ENCODE results near the gene IKZF2.

IKZF2 gene

DNA sequence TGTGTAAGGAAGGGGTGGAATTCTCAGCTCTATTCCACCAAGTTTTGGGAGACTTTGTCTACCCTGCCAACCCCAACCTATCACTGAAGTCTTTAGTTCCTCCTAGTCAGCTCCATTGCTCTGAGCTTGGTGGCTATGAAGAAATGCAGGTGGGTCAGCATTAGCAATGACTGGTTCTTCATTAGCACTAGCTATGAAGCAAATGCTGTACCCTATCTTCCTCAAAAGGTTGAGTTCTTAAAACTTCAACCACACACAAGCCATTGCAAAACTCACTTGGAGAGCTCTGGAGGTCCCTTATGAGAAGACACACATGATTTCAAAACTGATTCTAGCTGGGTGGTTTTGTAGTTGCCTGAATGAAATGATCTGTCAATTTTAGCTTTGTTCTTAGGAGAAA is 193.8 kb downstream of the IKZF2 start:
- CTCF ChIA-PET: no interaction called here
- POLR2A ChIA-PET: no interaction called here
- TF ChIP-seq FOXM1 (IDR thresholded peaks at IDR 0.05; ENCODE audit: borderline replicate concordance): no peak
- no peak for TF ChIP-seq ARNT (IDR thresholded peaks at IDR 0.05)
- TF ChIP-seq FOXA1 (IDR thresholded peaks at IDR 0.05): no peak
- TF ChIP-seq, protein P1, sequence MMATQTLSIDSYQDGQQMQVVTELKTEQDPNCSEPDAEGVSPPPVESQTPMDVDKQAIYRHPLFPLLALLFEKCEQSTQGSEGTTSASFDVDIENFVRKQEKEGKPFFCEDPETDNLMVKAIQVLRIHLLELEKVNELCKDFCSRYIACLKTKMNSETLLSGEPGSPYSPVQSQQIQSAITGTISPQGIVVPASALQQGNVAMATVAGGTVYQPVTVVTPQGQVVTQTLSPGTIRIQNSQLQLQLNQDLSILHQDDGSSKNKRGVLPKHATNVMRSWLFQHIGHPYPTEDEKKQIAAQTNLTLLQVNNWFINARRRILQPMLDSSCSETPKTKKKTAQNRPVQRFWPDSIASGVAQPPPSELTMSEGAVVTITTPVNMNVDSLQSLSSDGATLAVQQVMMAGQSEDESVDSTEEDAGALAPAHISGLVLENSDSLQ (IDR thresholded peaks at IDR 0.05): no peak
- TF ChIP-seq SUZ12 (IDR thresholded peaks at IDR 0.05): no peak
- no peak for TF ChIP-seq L3MBTL2 (conservative IDR thresholded peaks at IDR 0.05)
- TF ChIP-seq NFRKB (IDR thresholded peaks at IDR 0.05): no peak
- TF ChIP-seq FOXK2 (IDR thresholded peaks at IDR 0.05): no peak
- no peak for TF ChIP-seq BHLHE40 (IDR thresholded peaks at IDR 0.05; ENCODE audit: borderline replicate concordance)
- no peak for TF ChIP-seq CTBP1 (IDR thresholded peaks at IDR 0.05; ENCODE audit: borderline replicate concordance)
- TF ChIP-seq ZNF384 (IDR thresholded peaks at IDR 0.05): no peak
- no peak for TF ChIP-seq SP1 (IDR thresholded peaks at IDR 0.05)
- TF ChIP-seq LEF1 (IDR thresholded peaks at IDR 0.05; ENCODE audit: borderline replicate concordance): no peak
- no peak for TF ChIP-seq ELF4 (IDR thresholded peaks at IDR 0.05)
- no peak for TF ChIP-seq HDGF (IDR thresholded peaks at IDR 0.05; ENCODE audit: borderline replicate concordance)
- TF ChIP-seq TARDBP (IDR thresholded peaks at IDR 0.05): no peak
- DNase-seq (ENCODE audit: extremely low spot score): no peak

DNA sequence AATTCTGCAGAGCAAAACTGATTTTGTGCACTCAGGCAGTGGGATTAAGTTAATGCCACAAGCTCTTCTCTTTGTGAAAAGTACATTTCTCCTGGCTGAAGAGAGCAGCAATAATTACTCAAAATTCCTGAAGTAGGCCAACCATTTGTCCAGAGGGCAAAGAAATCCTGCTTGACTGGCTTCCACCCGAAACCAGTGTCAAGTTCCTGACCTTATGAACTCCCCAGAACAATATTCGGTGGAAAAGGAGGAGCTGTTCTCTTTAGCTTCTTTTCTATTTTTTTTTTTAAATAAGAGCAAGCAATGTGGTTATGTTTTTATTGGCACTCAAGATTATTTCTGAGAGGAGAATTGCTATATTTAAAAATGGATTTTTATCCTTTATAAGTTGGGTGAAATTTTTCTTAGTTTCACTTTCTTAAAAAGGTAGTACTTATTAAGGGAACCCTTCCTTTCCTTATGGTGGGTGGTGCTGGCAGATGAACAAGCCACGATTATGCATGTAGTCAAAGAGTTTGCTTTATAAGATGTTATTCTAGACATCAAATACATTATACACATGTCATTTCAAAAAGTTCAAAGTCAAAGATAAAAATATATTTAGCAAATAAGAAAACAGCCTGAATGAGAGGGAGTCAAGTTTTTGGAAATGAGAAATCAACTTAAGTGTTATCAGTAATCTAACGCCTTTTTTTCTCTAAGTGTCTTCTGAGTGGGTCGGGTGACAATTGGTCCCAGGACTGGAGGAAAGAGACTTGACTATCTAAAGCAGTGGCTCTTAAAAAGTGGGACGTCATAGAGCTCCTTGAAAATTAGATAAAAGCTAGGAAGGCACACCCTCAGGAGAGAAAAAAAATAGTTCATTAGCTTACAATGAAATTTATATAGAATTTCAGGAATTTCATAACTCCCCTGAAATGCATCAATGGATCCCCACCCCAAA is 194.5 kb downstream of the IKZF2 start:
- no peak for DNase-seq (ENCODE audit: extremely low spot score)
- CTCF ChIA-PET: no interaction called here
- POLR2A ChIA-PET: no interaction called here
- no peak for TF ChIP-seq CTBP1 (IDR thresholded peaks at IDR 0.05; ENCODE audit: borderline replicate concordance)
- TF ChIP-seq ZNF384 (IDR thresholded peaks at IDR 0.05): no peak
- TF ChIP-seq, protein P1 (IDR thresholded peaks at IDR 0.05): no peak
- no peak for TF ChIP-seq L3MBTL2 (conservative IDR thresholded peaks at IDR 0.05)
- TF ChIP-seq TARDBP (IDR thresholded peaks at IDR 0.05): no peak
- no peak for TF ChIP-seq SP1 (IDR thresholded peaks at IDR 0.05)
- TF ChIP-seq FOXA1 (IDR thresholded peaks at IDR 0.05): no peak
- TF ChIP-seq ARNT (IDR thresholded peaks at IDR 0.05): no peak
- TF ChIP-seq LEF1 (IDR thresholded peaks at IDR 0.05; ENCODE audit: borderline replicate concordance): no peak
- no peak for TF ChIP-seq HDGF (IDR thresholded peaks at IDR 0.05; ENCODE audit: borderline replicate concordance)
- no peak for TF ChIP-seq BHLHE40 (IDR thresholded peaks at IDR 0.05; ENCODE audit: borderline replicate concordance)
- TF ChIP-seq FOXM1 (IDR thresholded peaks at IDR 0.05; ENCODE audit: borderline replicate concordance): no peak
- TF ChIP-seq ELF4 (IDR thresholded peaks at IDR 0.05): no peak
- no peak for TF ChIP-seq NFRKB (IDR thresholded peaks at IDR 0.05)
- no peak for TF ChIP-seq SUZ12 (IDR thresholded peaks at IDR 0.05)

DNA sequence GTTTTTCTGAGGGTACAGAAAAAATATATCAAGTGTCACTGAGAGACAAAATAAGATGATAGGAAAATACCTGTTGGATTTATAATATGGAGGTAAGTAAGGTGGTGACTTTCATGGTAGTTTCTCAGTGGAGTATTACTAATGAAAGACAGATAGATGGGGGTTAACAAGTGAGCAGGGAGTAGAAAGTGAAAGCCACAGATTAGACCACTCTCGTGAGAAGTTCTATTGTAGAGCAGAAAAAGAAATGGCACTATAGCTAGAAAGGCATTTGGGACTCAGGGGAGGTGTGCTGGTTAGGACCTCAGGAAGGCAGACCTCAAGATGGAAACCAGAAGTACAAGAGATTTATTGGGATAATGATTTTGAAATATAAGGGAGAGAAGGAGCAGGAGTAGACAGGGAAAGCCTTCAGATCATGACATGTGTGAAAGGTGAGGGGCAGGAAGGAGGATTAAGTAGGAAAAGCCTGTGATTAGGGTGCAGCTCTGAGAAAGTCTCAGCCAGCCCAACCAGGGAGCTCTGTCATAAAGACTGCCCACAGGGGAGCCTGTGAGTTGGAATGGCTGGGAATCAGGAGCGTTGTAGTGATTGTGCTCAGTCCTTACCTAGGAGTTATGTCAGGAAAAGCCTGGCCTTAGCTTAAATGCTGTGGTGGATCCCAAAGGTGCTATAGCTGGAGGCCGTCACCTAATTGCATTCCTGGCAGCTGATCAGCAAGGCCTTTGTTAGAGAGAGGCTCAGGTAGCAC is 198.1 kb downstream of the IKZF2 start:
- TF ChIP-seq CTBP1 (IDR thresholded peaks at IDR 0.05; ENCODE audit: borderline replicate concordance) (no peak), TARDBP (IDR thresholded peaks at IDR 0.05) (no peak), FOXK2 (IDR thresholded peaks at IDR 0.05) (no peak), LEF1 (IDR thresholded peaks at IDR 0.05; ENCODE audit: borderline replicate concordance) (no peak), ARNT (IDR thresholded peaks at IDR 0.05) (no peak), FOXA1 (IDR thresholded peaks at IDR 0.05) (no peak), HDGF (IDR thresholded peaks at IDR 0.05; ENCODE audit: borderline replicate concordance) (no peak), ELF4 (IDR thresholded peaks at IDR 0.05) (no peak), FOXM1 (IDR thresholded peaks at IDR 0.05; ENCODE audit: borderline replicate concordance) (no peak), L3MBTL2 (conservative IDR thresholded peaks at IDR 0.05) (no peak), NFRKB (IDR thresholded peaks at IDR 0.05) (no peak), BHLHE40 (IDR thresholded peaks at IDR 0.05; ENCODE audit: borderline replicate concordance) (no peak), ZNF384 (IDR thresholded peaks at IDR 0.05) (no peak), SP1 (IDR thresholded peaks at IDR 0.05) (no peak), SUZ12 (IDR thresholded peaks at IDR 0.05) (no peak)
- TF ChIP-seq, protein P1 (IDR thresholded peaks at IDR 0.05): no peak
- POLR2A ChIA-PET: no interaction called here
- CTCF ChIA-PET: no interaction called here
- DNase-seq (ENCODE audit: extremely low spot score): no peak

DNA sequence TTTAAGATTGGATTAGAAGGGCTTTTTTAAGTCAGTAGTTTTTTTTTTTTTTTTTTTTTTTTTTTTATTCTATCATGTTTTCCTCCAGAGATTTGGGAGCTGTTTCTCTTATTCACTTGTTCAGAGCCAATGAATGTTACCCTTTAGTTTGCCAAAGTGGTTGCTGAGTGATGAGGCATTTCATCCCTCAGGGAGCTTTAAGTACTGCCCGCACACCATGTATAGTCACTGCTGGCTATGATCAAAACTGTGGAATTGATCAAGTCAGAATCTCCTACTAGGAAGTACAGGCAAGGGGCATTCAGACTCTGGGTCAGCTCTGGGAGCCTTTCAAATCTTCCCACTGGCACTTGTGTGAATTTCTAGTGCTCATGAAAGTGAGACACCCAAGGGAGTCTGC is 201.6 kb downstream of the IKZF2 start:
- DNase-seq (ENCODE audit: extremely low spot score): no peak
- TF ChIP-seq HDGF (IDR thresholded peaks at IDR 0.05; ENCODE audit: borderline replicate concordance) (no peak), FOXK2 (IDR thresholded peaks at IDR 0.05) (no peak), CTBP1 (IDR thresholded peaks at IDR 0.05; ENCODE audit: borderline replicate concordance) (no peak), SP1 (IDR thresholded peaks at IDR 0.05) (no peak), L3MBTL2 (conservative IDR thresholded peaks at IDR 0.05) (no peak), SUZ12 (IDR thresholded peaks at IDR 0.05) (no peak), ELF4 (IDR thresholded peaks at IDR 0.05) (no peak), NFRKB (IDR thresholded peaks at IDR 0.05) (no peak)
- TF ChIP-seq, protein P1 (IDR thresholded peaks at IDR 0.05): no peak
- CTCF ChIA-PET: no interaction called here
- POLR2A ChIA-PET: no interaction called here

All from HEK293T (cell line).